Stimulated activated naive B cell treated with anti-CD40 and anti-IgM and Interleukin-4, amounts not matched to agents 10 μg/mL and 1 μg/mL and 100 μg/mL, for 72 hours (primary cell): ENCODE data around the gene ANO10.

ENCODE experiments used
- ATAC-seq, 2 donors: fragments of 150-1000 bp; cut with Tn5 transposase; replicated peaks; 2 replicates each; pipeline ENCODE4 v1.10.0; 2021; ENCODE audit warnings: moderate library complexity in 1 of 2
- DNase-seq: peaks from one replicate; pipeline ENCODE4 v3.0.0; 2021
- H3K27ac Mint-ChIP-seq: one replicate; pipeline ENCODE4 v1.8.0; 2022; ENCODE audit warnings: mild to moderate bottlenecking, mixed read lengths
- H3K27me3 Mint-ChIP-seq, 2 donors: one replicate each; pipeline ENCODE4 v1.8.0; 2022; ENCODE audit warnings: mixed read lengths in 2 of 2
- H3K36me3 Mint-ChIP-seq, 2 donors: one replicate each; pipeline ENCODE4 v1.8.0; 2022; ENCODE audit warnings: mixed read lengths in 2 of 2, mild to moderate bottlenecking in 1 of 2
- H3K4me1 Mint-ChIP-seq, 2 donors: one replicate each; pipeline ENCODE4 v1.8.0; 2022; ENCODE audit warnings: mixed read lengths in 2 of 2, mild to moderate bottlenecking in 1 of 2
- H3K4me3 Mint-ChIP-seq, 2 donors: one replicate each; pipeline ENCODE4 v1.8.0; 2022; ENCODE audit warnings: mild to moderate bottlenecking in 2 of 2, mixed read lengths in 2 of 2, moderate library complexity in 1 of 2
- H3K9me3 Mint-ChIP-seq, 2 donors: one replicate each; pipeline ENCODE4 v1.8.0; 2022; ENCODE audit warnings: mixed read lengths in 2 of 2, mild to moderate bottlenecking in 1 of 2

ANO10 gene

GRCh38 chr3:43435706-43436105 lies 186.1 kb downstream of the ANO10 start:
- H3K4me3 Mint-ChIP-seq, result no peak overlapping the region
- H3K9me3 Mint-ChIP-seq, result peaks cover 5 to 6% of the 10 kb centered on the region in 2 donors
- no peaks in the 10 kb centered on the region for H3K4me1 Mint-ChIP-seq
- H3K27ac Mint-ChIP-seq, result no peak overlapping the region
- no peaks in the 10 kb centered on the region for H3K27me3 Mint-ChIP-seq
- H3K36me3 Mint-ChIP-seq, result peaks cover 11 to 23% of the 10 kb centered on the region in 2 donors
- no peak for DNase-seq
- no peak for ATAC-seq

GRCh38 chr3:43434431-43434830 lies 187.4 kb downstream of the ANO10 start:
- no peak for ATAC-seq
- H3K36me3 Mint-ChIP-seq, result peaks cover 11 to 23% of the 10 kb centered on the region in 2 donors

GRCh38 chr3:43432462-43432861 lies 189.3 kb downstream of the ANO10 start:
- H3K4me1 Mint-ChIP-seq, result no peaks in the 10 kb centered on the region
- no peaks in the 10 kb centered on the region for H3K9me3 Mint-ChIP-seq
- H3K36me3 Mint-ChIP-seq, result peaks cover 7 to 12% of the 10 kb centered on the region in 2 donors
- no peaks in the 10 kb centered on the region for H3K27me3 Mint-ChIP-seq
- no peak for DNase-seq
- H3K4me3 Mint-ChIP-seq, result no peak overlapping the region
- no peak for ATAC-seq
- H3K27ac Mint-ChIP-seq, result no peak overlapping the region

More at GRCh38 chr3:43434431-43434830, 187.4 kb downstream of the ANO10 start:
- Mint-ChIP-seq H3K9me3 (peaks cover 3 to 6% of the 10 kb centered on the region in 2 donors), H3K4me1 (no peaks in the 10 kb centered on the region), H3K27ac (no peak overlapping the region), H3K27me3 (no peaks in the 10 kb centered on the region), H3K4me3 (no peak overlapping the region)
- no peak for DNase-seq

GRCh38 chr3:43426388-43426787 lies 195.4 kb downstream of the ANO10 start:
- no peaks in the 10 kb centered on the region for H3K27me3 Mint-ChIP-seq
- H3K27ac Mint-ChIP-seq, result no peak overlapping the region
- ATAC-seq (no peak), DNase-seq (no peak)
- no peaks in the 10 kb centered on the region for H3K9me3 Mint-ChIP-seq
- no peaks in the 10 kb centered on the region for H3K4me1 Mint-ChIP-seq
- H3K36me3 Mint-ChIP-seq, result peaks cover 5 to 6% of the 10 kb centered on the region in 2 donors
- no peak overlapping the region for H3K4me3 Mint-ChIP-seq

- H3K36me3 Mint-ChIP-seq, result peaks cover 2 to 5% of the 10 kb centered on the region in 2 donors
- H3K4me1 Mint-ChIP-seq, result no peaks in the 10 kb centered on the region
- H3K4me3 Mint-ChIP-seq, result no peak overlapping the region
- H3K27me3 Mint-ChIP-seq, result no peaks in the 10 kb centered on the region
- H3K9me3 Mint-ChIP-seq, result no peaks in the 10 kb centered on the region
- DNase-seq (no peak), ATAC-seq (no peak)
- no peak overlapping the region for H3K27ac Mint-ChIP-seq
Measured at GRCh38 chr3:43425829-43426228, 196.0 kb downstream of the ANO10 start.

- ATAC-seq, result no peak
- Mint-ChIP-seq H3K9me3 (no peaks in the 10 kb centered on the region), H3K27me3 (no peaks in the 10 kb centered on the region), H3K4me1 (no peaks in the 10 kb centered on the region), H3K4me3 (no peak overlapping the region), H3K27ac (no peak overlapping the region), H3K36me3 (peaks cover 4 to 8% of the 10 kb centered on the region in 2 donors)
- no peak for DNase-seq
Measured at GRCh38 chr3:43423639-43424038, 198.2 kb downstream of the ANO10 start.

GRCh38 chr3:43423142-43423541 lies 198.7 kb downstream of the ANO10 start:
- H3K4me1 Mint-ChIP-seq, result no peaks in the 10 kb centered on the region
- no peaks in the 10 kb centered on the region for H3K27me3 Mint-ChIP-seq
- ATAC-seq, result no peak
- DNase-seq, result no peak
- H3K9me3 Mint-ChIP-seq, result no peaks in the 10 kb centered on the region
- no peak overlapping the region for H3K4me3 Mint-ChIP-seq
- peaks cover 4 to 8% of the 10 kb centered on the region in 2 donors for H3K36me3 Mint-ChIP-seq
- no peak overlapping the region for H3K27ac Mint-ChIP-seq

GRCh38 chr3:43418601-43419272 lies 203.1 kb downstream of the ANO10 start:
- DNase-seq (no peak), ATAC-seq (no peak)
- H3K27ac Mint-ChIP-seq, result no peak overlapping the region
- H3K36me3 Mint-ChIP-seq, result peaks cover 2 to 7% of the 10 kb centered on the region in 2 donors
- H3K4me1 Mint-ChIP-seq, result no peaks in the 10 kb centered on the region
- no peaks in the 10 kb centered on the region for H3K9me3 Mint-ChIP-seq
- no peaks in the 10 kb centered on the region for H3K27me3 Mint-ChIP-seq
- H3K4me3 Mint-ChIP-seq, result no peak overlapping the region

GRCh38 chr3:43417133-43417532 lies 204.7 kb downstream of the ANO10 start:
- no peaks in the 10 kb centered on the region for H3K27me3 Mint-ChIP-seq
- H3K4me1 Mint-ChIP-seq, result no peaks in the 10 kb centered on the region
- no peak overlapping the region for H3K4me3 Mint-ChIP-seq
- ATAC-seq (no peak), DNase-seq (no peak)
- no peaks in the 10 kb centered on the region for H3K9me3 Mint-ChIP-seq
- no peak overlapping the region for H3K27ac Mint-ChIP-seq
- H3K36me3 Mint-ChIP-seq, result peaks cover 2 to 7% of the 10 kb centered on the region in 2 donors

- H3K36me3 Mint-ChIP-seq, result peaks cover 0 to 7% of the 10 kb centered on the region in 2 donors
- no peaks in the 10 kb centered on the region for H3K9me3 Mint-ChIP-seq
- H3K27me3 Mint-ChIP-seq, result no peaks in the 10 kb centered on the region
- no peak overlapping the region for H3K4me3 Mint-ChIP-seq
- H3K27ac Mint-ChIP-seq, result no peak overlapping the region
- H3K4me1 Mint-ChIP-seq, result no peaks in the 10 kb centered on the region
- no peak for ATAC-seq
- no peak for DNase-seq
Measured at GRCh38 chr3:43415088-43415487, 206.7 kb downstream of the ANO10 start.

GRCh38 chr3:43413676-43414368 lies 208.0 kb downstream of the ANO10 start:
- Mint-ChIP-seq H3K4me1 (no peaks in the 10 kb centered on the region), H3K27ac (no peak overlapping the region), H3K27me3 (no peaks in the 10 kb centered on the region), H3K36me3 (peaks cover 0 to 4% of the 10 kb centered on the region in 2 donors), H3K9me3 (no peaks in the 10 kb centered on the region), H3K4me3 (no peak overlapping the region)
- DNase-seq (no peak), ATAC-seq (no peak)

- ATAC-seq (no peak), DNase-seq (no peak)
- no peaks in the 10 kb centered on the region for H3K4me1 Mint-ChIP-seq
- no peaks in the 10 kb centered on the region for H3K36me3 Mint-ChIP-seq
- no peak overlapping the region for H3K4me3 Mint-ChIP-seq
- H3K27ac Mint-ChIP-seq, result no peak overlapping the region
- no peaks in the 10 kb centered on the region for H3K9me3 Mint-ChIP-seq
- no peaks in the 10 kb centered on the region for H3K27me3 Mint-ChIP-seq
Measured at GRCh38 chr3:43411429-43411828, 210.4 kb downstream of the ANO10 start.

- H3K9me3 Mint-ChIP-seq, result no peaks in the 10 kb centered on the region
- H3K36me3 Mint-ChIP-seq, result no peaks in the 10 kb centered on the region
- H3K27ac Mint-ChIP-seq, result no peak overlapping the region
- H3K27me3 Mint-ChIP-seq, result no peaks in the 10 kb centered on the region
- H3K4me3 Mint-ChIP-seq, result no peak overlapping the region
- no peaks in the 10 kb centered on the region for H3K4me1 Mint-ChIP-seq
- DNase-seq (no peak), ATAC-seq (no peak)
Measured at GRCh38 chr3:43410592-43410991, 211.2 kb downstream of the ANO10 start.

- Mint-ChIP-seq H3K27me3 (no peaks in the 10 kb centered on the region), H3K4me3 (no peak overlapping the region), H3K4me1 (no peaks in the 10 kb centered on the region), H3K36me3 (no peaks in the 10 kb centered on the region), H3K9me3 (no peaks in the 10 kb centered on the region), H3K27ac (no peak overlapping the region)
- no peak for DNase-seq
- no peak for ATAC-seq
Measured at GRCh38 chr3:43409506-43409905, 212.3 kb downstream of the ANO10 start.

GRCh38 chr3:43406643-43407023 lies 215.2 kb downstream of the ANO10 start:
- DNase-seq (no peak), ATAC-seq (no peak)
- Mint-ChIP-seq H3K27ac (no peak overlapping the region), H3K4me1 (no peaks in the 10 kb centered on the region), H3K27me3 (no peaks in the 10 kb centered on the region), H3K4me3 (no peak overlapping the region), H3K9me3 (no peaks in the 10 kb centered on the region), H3K36me3 (no peaks in the 10 kb centered on the region)
